ENCODE data around the gene LEF1.

- TF ChIP-seq ZNF565 (CRISPR knock-in tag; conservative IDR thresholded peaks at IDR 0.05; ENCODE audit: low read depth) (no peak), PATZ1 (CRISPR knock-in tag; IDR thresholded peaks at IDR 0.05; ENCODE audit: borderline replicate concordance) (no peak), CREB5 (CRISPR knock-in tag; IDR thresholded peaks at IDR 0.05; ENCODE audit: low read depth) (no peak), ZFP30 (CRISPR knock-in tag; IDR thresholded peaks at IDR 0.05) (no peak), ZFP3 (CRISPR knock-in tag; IDR thresholded peaks at IDR 0.05) (no peak), ZNF70 (CRISPR knock-in tag; IDR thresholded peaks at IDR 0.05) (no peak), ARNTL (CRISPR knock-in tag; IDR thresholded peaks at IDR 0.05; ENCODE audit: borderline replicate concordance, low read depth) (no peak), RARB (CRISPR knock-in tag; IDR thresholded peaks at IDR 0.05) (no peak), ZC3H10 (CRISPR knock-in tag; IDR thresholded peaks at IDR 0.05) (no peak), GLIS3 (CRISPR knock-in tag; IDR thresholded peaks at IDR 0.05) (no peak)
Measured at GRCh38 chr4:108042927-108043326, 125.8 kb downstream of the LEF1 start.

Data from SK-N-SH treated with all-trans-retinoic acid at 6 μM for 48 hours (cell line).